ENCODE data around the gene ZNF619. TPM values are rescaled to one million over a fixed set of nuclear protein-coding genes. Genes with fewer than 3 reads are reported as not detected.

The ZNF619 gene
- total RNA-seq, 1 donor = 5.2 TPM

- H3K4me3 ChIP-seq (ENCODE audit: low read depth, low read length) = peak within 1 kb of the TSS; percentile 62
- DNase-seq (ENCODE audit: low read depth) = peak; percentile 73
- TF ChIP-seq CTCF (IDR thresholded peaks at IDR 0.05; ENCODE audit: insufficient read depth, low read depth, low read length) = peak; percentile 35
These were observed 28.9 kb downstream of the ZNF619 start, which contains the start of gene ZNF620 for GRCh38 chr3:40505599-40506462. Gene ZNF620, plus strand, starts transcription at chr3:40506039. Its CDS starts 314 bp downstream, at chr3:40506353.

- DNase-seq (ENCODE audit: low read depth) = no peak
- no peak for TF ChIP-seq CTCF (IDR thresholded peaks at IDR 0.05; ENCODE audit: insufficient read depth, low read depth, low read length)
- no peak overlapping the region for H3K4me3 ChIP-seq (ENCODE audit: low read depth, low read length)
These were observed 34.3 kb downstream of the ZNF619 start for GRCh38 chr3:40511031-40511718.

GRCh38 chr3:40516201-40516600 is 39.3 kb downstream of the ZNF619 start:
- TF ChIP-seq CTCF (IDR thresholded peaks at IDR 0.05; ENCODE audit: insufficient read depth, low read depth, low read length) = no peak
- no peak overlapping the region for H3K4me3 ChIP-seq (ENCODE audit: low read depth, low read length)
- peak; percentile 34 for DNase-seq (ENCODE audit: low read depth)

GRCh38 chr3:40518067-40518466 is 41.1 kb downstream of the ZNF619 start:
- no peak for DNase-seq (ENCODE audit: low read depth)
- H3K4me3 ChIP-seq (ENCODE audit: low read depth, low read length) = no peak overlapping the region
- TF ChIP-seq CTCF (IDR thresholded peaks at IDR 0.05; ENCODE audit: insufficient read depth, low read depth, low read length) = no peak

- no peak for DNase-seq (ENCODE audit: low read depth)
- H3K4me3 ChIP-seq (ENCODE audit: low read depth, low read length) = no peak overlapping the region
- TF ChIP-seq CTCF (IDR thresholded peaks at IDR 0.05; ENCODE audit: insufficient read depth, low read depth, low read length) = no peak
These were observed 41.9 kb downstream of the ZNF619 start for GRCh38 chr3:40518848-40519247.

- TF ChIP-seq CTCF (IDR thresholded peaks at IDR 0.05; ENCODE audit: insufficient read depth, low read depth, low read length) = no peak
- DNase-seq (ENCODE audit: low read depth) = no peak
- H3K4me3 ChIP-seq (ENCODE audit: low read depth, low read length) = no peak overlapping the region
These were observed 44.3 kb downstream of the ZNF619 start for GRCh38 chr3:40521254-40521653.
